Measurements from ENCODE around the gene SYNE2.

- no peak for TF ChIP-seq POLR2A (IDR thresholded peaks at IDR 0.05; ENCODE audit: control extremely low read depth in 1 of 2, low read depth in 2 of 2, low read length in 2 of 2)
- TF ChIP-seq, protein P1, sequence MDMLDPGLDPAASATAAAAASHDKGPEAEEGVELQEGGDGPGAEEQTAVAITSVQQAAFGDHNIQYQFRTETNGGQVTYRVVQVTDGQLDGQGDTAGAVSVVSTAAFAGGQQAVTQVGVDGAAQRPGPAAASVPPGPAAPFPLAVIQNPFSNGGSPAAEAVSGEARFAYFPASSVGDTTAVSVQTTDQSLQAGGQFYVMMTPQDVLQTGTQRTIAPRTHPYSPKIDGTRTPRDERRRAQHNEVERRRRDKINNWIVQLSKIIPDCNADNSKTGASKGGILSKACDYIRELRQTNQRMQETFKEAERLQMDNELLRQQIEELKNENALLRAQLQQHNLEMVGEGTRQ (IDR thresholded peaks at IDR 0.05; ENCODE audit: low read length) = no peak
- TF ChIP-seq POLR2AphosphoS5 (IDR thresholded peaks at IDR 0.05; ENCODE audit: low read depth, low read length) = no peak
These were observed 460 bp upstream of the SYNE2 start for GRCh38 chr14:63852271-63852816.

Data from H1 (cell line).